PC-9 (cell line): ENCODE data around the gene NT5DC1.

Source experiments
- EZH2 ChIP-seq: fragments of 200-600 bp; sonication (generic); IDR thresholded peaks from 2 replicates; pipeline ENCODE4 v1.8.0; 2017; ENCODE audit warnings: antibody characterized with exemption, low read depth
- TF ChIP-seq, protein P1 (sequence below): fragments of 200-600 bp; sonication (generic); conservative IDR thresholded peaks from 2 replicates; pipeline ENCODE4 v1.6.1; 2017; ENCODE audit warnings: mixed run types, antibody characterized with exemption, mild to moderate bottlenecking, moderate library complexity

DNA sequence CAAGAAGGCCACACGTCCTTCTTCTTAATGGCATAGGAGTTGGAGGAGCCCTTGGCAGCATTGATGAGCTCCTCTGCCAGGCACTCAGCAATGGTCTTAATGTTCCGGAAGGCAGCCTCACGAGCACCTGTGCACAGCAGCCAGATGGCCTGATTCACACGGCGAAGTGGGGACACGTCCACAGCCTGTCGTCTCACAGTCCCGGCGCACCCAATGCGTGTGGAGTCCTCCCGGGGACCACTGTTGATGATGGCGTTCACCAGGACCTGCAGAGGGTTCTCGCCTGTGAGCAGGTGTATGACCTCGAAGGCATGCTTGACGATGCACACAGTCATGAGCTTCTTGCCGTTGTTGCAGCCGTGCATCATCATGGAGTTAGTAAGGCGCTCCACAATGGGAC, 157.9 kb downstream of the NT5DC1 start:
- TF ChIP-seq, protein P1, sequence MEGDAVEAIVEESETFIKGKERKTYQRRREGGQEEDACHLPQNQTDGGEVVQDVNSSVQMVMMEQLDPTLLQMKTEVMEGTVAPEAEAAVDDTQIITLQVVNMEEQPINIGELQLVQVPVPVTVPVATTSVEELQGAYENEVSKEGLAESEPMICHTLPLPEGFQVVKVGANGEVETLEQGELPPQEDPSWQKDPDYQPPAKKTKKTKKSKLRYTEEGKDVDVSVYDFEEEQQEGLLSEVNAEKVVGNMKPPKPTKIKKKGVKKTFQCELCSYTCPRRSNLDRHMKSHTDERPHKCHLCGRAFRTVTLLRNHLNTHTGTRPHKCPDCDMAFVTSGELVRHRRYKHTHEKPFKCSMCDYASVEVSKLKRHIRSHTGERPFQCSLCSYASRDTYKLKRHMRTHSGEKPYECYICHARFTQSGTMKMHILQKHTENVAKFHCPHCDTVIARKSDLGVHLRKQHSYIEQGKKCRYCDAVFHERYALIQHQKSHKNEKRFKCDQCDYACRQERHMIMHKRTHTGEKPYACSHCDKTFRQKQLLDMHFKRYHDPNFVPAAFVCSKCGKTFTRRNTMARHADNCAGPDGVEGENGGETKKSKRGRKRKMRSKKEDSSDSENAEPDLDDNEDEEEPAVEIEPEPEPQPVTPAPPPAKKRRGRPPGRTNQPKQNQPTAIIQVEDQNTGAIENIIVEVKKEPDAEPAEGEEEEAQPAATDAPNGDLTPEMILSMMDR: no peak
- no peak for TF ChIP-seq EZH2
